ENCODE data around the gene VPS8.

DNA sequence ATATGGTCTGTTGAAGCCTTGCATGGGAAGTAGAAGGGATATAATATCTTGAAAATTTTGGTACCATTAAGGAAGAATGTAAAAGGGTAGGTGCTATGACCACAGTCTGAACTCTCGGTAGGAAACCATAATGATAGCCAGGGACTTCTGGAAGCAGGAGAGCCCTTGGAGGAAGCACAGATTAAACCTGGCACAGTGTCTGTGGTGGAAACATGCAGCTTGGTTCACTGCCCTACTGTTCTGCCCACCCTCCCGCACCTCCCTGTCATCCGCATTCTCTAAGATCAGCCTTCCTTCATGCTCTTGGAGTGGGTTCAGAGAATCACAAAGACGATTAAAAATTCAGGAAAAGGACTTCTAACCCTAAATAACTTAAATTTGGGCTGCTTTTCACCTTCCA, 20.9 kb downstream of the VPS8 start:
- TF ChIP-seq ZFP3 (CRISPR knock-in tag; IDR thresholded peaks at IDR 0.05) = no peak
- TF ChIP-seq ESRRG (CRISPR knock-in tag; IDR thresholded peaks at IDR 0.05) = no peak
- no peak for TF ChIP-seq PPARA (CRISPR knock-in tag; IDR thresholded peaks at IDR 0.05; ENCODE audit: borderline replicate concordance)
- no peak for TF ChIP-seq TCF4 (CRISPR knock-in tag; IDR thresholded peaks at IDR 0.05; ENCODE audit: borderline replicate concordance)
- TF ChIP-seq ARNTL (CRISPR knock-in tag; IDR thresholded peaks at IDR 0.05; ENCODE audit: borderline replicate concordance, low read depth) = no peak
- TF ChIP-seq ZNF70 (CRISPR knock-in tag; IDR thresholded peaks at IDR 0.05) = no peak
- TF ChIP-seq, protein P1, sequence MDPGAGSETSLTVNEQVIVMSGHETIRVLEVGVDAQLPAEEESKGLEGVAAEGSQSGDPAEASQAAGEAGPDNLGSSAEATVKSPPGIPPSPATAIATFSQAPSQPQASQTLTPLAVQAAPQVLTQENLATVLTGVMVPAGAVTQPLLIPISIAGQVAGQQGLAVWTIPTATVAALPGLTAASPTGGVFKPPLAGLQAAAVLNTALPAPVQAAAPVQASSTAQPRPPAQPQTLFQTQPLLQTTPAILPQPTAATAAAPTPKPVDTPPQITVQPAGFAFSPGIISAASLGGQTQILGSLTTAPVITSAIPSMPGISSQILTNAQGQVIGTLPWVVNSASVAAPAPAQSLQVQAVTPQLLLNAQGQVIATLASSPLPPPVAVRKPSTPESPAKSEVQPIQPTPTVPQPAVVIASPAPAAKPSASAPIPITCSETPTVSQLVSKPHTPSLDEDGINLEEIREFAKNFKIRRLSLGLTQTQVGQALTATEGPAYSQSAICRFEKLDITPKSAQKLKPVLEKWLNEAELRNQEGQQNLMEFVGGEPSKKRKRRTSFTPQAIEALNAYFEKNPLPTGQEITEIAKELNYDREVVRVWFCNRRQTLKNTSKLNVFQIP (CRISPR knock-in tag; IDR thresholded peaks at IDR 0.05; ENCODE audit: borderline replicate concordance, low read depth) = no peak
- TF ChIP-seq PATZ1 (CRISPR knock-in tag; IDR thresholded peaks at IDR 0.05; ENCODE audit: borderline replicate concordance) = no peak
- TF ChIP-seq SNAI2 (CRISPR knock-in tag; IDR thresholded peaks at IDR 0.05) = no peak
